ENCODE measurements around the gene ETV3. TPM values are rescaled to one million over a fixed set of nuclear protein-coding genes. Genes with fewer than 3 reads are reported as not detected.

ETV3 gene
- total RNA-seq, 4 donors from 2014 or later: 17.7 to 27.3 (median 20.5) TPM

- WGBS, 2 donors (ENCODE audit: low coverage in 1 of 2): 70 to 85% methylated on average over 4 of the region's 4 CpGs
- peaks cover 0 to 10% (median 2%) of the 10 kb centered on the region in 3 donors for H3K4me1 ChIP-seq
- no peak overlapping the region for H3K4me3 ChIP-seq
- no peak for TF ChIP-seq EP300 (IDR thresholded peaks at IDR 0.05)
- no peak for TF ChIP-seq POLR2A (IDR thresholded peaks at IDR 0.05)
- no peaks in the 10 kb centered on the region for H3K9me3 ChIP-seq
- H3K27ac ChIP-seq: no peak overlapping the region
- H3K36me3 ChIP-seq: peaks cover 9 to 97% of the 10 kb centered on the region in 2 donors
- ATAC-seq: no peak
- H3K27me3 ChIP-seq: no peaks in the 10 kb centered on the region
These were observed 6.9 kb downstream of the ETV3 start for GRCh38 chr1:157131281-157131680.

- Histone ChIP-seq H3K36me3 (peaks cover 0 to 77% of the 10 kb centered on the region in 2 donors), H3K27me3 (no peaks in the 10 kb centered on the region), H3K4me1 (no peaks in the 10 kb centered on the region), H3K27ac (no peak overlapping the region), H3K4me3 (no peak overlapping the region), H3K9me3 (no peaks in the 10 kb centered on the region)
- no peak for TF ChIP-seq POLR2A (IDR thresholded peaks at IDR 0.05)
- no peak for TF ChIP-seq EP300 (IDR thresholded peaks at IDR 0.05)
- no peak for TF ChIP-seq POLR2AphosphoS5 (IDR thresholded peaks at IDR 0.05)
- TF ChIP-seq CTCF (IDR thresholded peaks at IDR 0.05): no peak
- 80% methylated on average over 5 of the region's 7 CpGs; no CpG with 5 or more reads in 1 of the 2 donors for WGBS, 2 donors (ENCODE audit: low coverage in 1 of 2)
- ATAC-seq: no peak
These were observed 13.3 kb downstream of the ETV3 start for GRCh38 chr1:157124855-157125254.

- TF ChIP-seq POLR2A (IDR thresholded peaks at IDR 0.05) (no peak), POLR2AphosphoS5 (IDR thresholded peaks at IDR 0.05) (no peak), CTCF (IDR thresholded peaks at IDR 0.05) (no peak), EP300 (IDR thresholded peaks at IDR 0.05) (no peak)
- Histone ChIP-seq H3K27me3 (no peaks in the 10 kb centered on the region), H3K27ac (no peak overlapping the region), H3K4me1 (no peaks in the 10 kb centered on the region), H3K9me3 (no peaks in the 10 kb centered on the region), H3K36me3 (peaks cover 0 to 25% of the 10 kb centered on the region in 2 donors), H3K4me3 (no peak overlapping the region)
- no peak for ATAC-seq
- 82 to 89% methylated on average over 1 to 2 of the region's 2 CpGs for WGBS, 2 donors (ENCODE audit: low coverage in 1 of 2)
These were observed 18.7 kb downstream of the ETV3 start for GRCh38 chr1:157119448-157119847.

- H3K4me3 ChIP-seq: no peak overlapping the region
- no peaks in the 10 kb centered on the region for H3K27me3 ChIP-seq
- peaks cover 0 to 21% of the 10 kb centered on the region in 2 donors for H3K36me3 ChIP-seq
- WGBS, 2 donors (ENCODE audit: low coverage in 1 of 2): 82 to 91% methylated on average over 6 to 7 of the region's 9 CpGs
- no peak for ATAC-seq
- H3K27ac ChIP-seq: no peak overlapping the region
- H3K9me3 ChIP-seq: no peaks in the 10 kb centered on the region
- TF ChIP-seq CTCF (IDR thresholded peaks at IDR 0.05) (no peak), EP300 (IDR thresholded peaks at IDR 0.05) (no peak), POLR2AphosphoS5 (IDR thresholded peaks at IDR 0.05) (no peak), POLR2A (IDR thresholded peaks at IDR 0.05) (no peak)
- H3K4me1 ChIP-seq: no peaks in the 10 kb centered on the region
These were observed 19.2 kb downstream of the ETV3 start for GRCh38 chr1:157119008-157119407.

GRCh38 chr1:157117527-157118057 is 20.6 kb downstream of the ETV3 start:
- TF ChIP-seq POLR2AphosphoS5 (IDR thresholded peaks at IDR 0.05) (no peak), CTCF (IDR thresholded peaks at IDR 0.05) (no peak), POLR2A (IDR thresholded peaks at IDR 0.05) (no peak), EP300 (IDR thresholded peaks at IDR 0.05) (no peak)
- Histone ChIP-seq H3K36me3 (peaks cover 0 to 7% of the 10 kb centered on the region in 2 donors), H3K27ac (no peak overlapping the region), H3K27me3 (peaks cover 7% of the 10 kb centered on the region), H3K4me3 (no peak overlapping the region), H3K4me1 (no peaks in the 10 kb centered on the region), H3K9me3 (no peaks in the 10 kb centered on the region)
- ATAC-seq: no peak
- 80% methylated on average over 1 of the region's 4 CpGs; no CpG with 5 or more reads in 1 of the 2 donors for WGBS, 2 donors (ENCODE audit: low coverage in 1 of 2)

Measured in gastroesophageal sphincter (tissue), 4 donors.